HEK293 (cell line): ENCODE results near the gene FAF2.

Experiments
- CTCF ChIA-PET: fragments of 350-600 bp; formaldehyde crosslinking; extraction: SDS; loops from one replicate; lab custom pipeline; 2021; ENCODE audit warnings: antibody characterized with exemption; lab: Yijun Ruan, JAX
- POLR2A ChIA-PET: fragments of 300-600 bp; formaldehyde crosslinking; extraction: SDS; loops from one replicate; lab custom pipeline; 2020; ENCODE audit warnings: antibody characterized with exemption, inconsistent platforms; lab: Yijun Ruan, JAX
- H3K27ac ChIP-seq: fragments of 200-500 bp; sonication (Bioruptor generic); 2 replicates; pipeline ENCODE4 v1.5.1; 2014; ENCODE audit warnings: low read depth, low read length, control low read depth, inconsistent platforms; ENCODE audit errors: extremely low read depth
- H3K36me3 ChIP-seq, 2 experiments: fragments of 200-500 bp in 1 of 2; sonication (Bioruptor generic) in 1 of 2; 1 replicate in 1 of 2; 2 replicates in 1 of 2; pipeline ENCODE4 v1.5.1; 2014 to 2017; ENCODE audit warnings: inconsistent platforms in 2 of 2, low read length in 2 of 2; ENCODE audit not compliant: control insufficient read depth in 2 of 2, insufficient read depth in 1 of 2
- H3K4me1 ChIP-seq: fragments of 200-500 bp; sonication (Bioruptor generic); 2 replicates; pipeline ENCODE4 v1.5.1; 2014; ENCODE audit warnings: mild to moderate bottlenecking, low read length, inconsistent platforms; ENCODE audit not compliant: control insufficient read depth, insufficient read depth
- H3K4me3 ChIP-seq: 2 replicates; pipeline ENCODE4 v1.5.1; 2011; ENCODE audit warnings: low read depth, mild to moderate bottlenecking, control low read depth, low read length, moderate library complexity
- H3K9me3 ChIP-seq: fragments of 200-500 bp; sonication (Bioruptor generic); 2 replicates; pipeline ENCODE4 v1.5.1; 2014; ENCODE audit warnings: low read depth, low read length, inconsistent platforms; ENCODE audit not compliant: control insufficient read depth, insufficient read depth
- BCL11A ChIP-seq: fragments of 450-650 bp; formaldehyde crosslinking; IDR thresholded peaks from 2 replicates; pipeline ENCODE4 v1.5.1; 2016; ENCODE audit warnings: low read depth, missing biosample characterization, missing genetic modification characterization
- CTCF ChIP-seq: fragments of 450-650 bp; formaldehyde crosslinking; IDR thresholded peaks from 2 replicates; pipeline ENCODE4 v1.5.1; 2016; ENCODE audit warnings: missing biosample characterization, missing genetic modification characterization
- INSM2 ChIP-seq: fragments of 450-650 bp; formaldehyde crosslinking; IDR thresholded peaks from 2 replicates; pipeline ENCODE4 v1.5.1; 2016; ENCODE audit warnings: missing biosample characterization, missing genetic modification characterization
- TCF7L2 ChIP-seq: IDR thresholded peaks from 2 replicates; pipeline ENCODE4 v1.6.1; 2011; ENCODE audit warnings: low read depth, mild to moderate bottlenecking, inconsistent platforms, low read length, moderate library complexity, borderline replicate concordance
- ZNF239 ChIP-seq: fragments of 450-650 bp; formaldehyde crosslinking; IDR thresholded peaks from 2 replicates; pipeline ENCODE4 v1.5.1; 2016; ENCODE audit warnings: missing biosample characterization, missing genetic modification characterization
- ZNF280D ChIP-seq: fragments of 450-650 bp; formaldehyde crosslinking; IDR thresholded peaks from 2 replicates; pipeline ENCODE4 v1.5.1; 2016; ENCODE audit warnings: missing biosample characterization, missing genetic modification characterization
- ZNF335 ChIP-seq: fragments of 450-650 bp; formaldehyde crosslinking; conservative IDR thresholded peaks from 2 replicates; pipeline ENCODE4 v1.5.1; 2016; ENCODE audit warnings: missing biosample characterization, missing genetic modification characterization
- ZNF394 ChIP-seq: fragments of 450-650 bp; formaldehyde crosslinking; IDR thresholded peaks from 2 replicates; pipeline ENCODE4 v1.5.1; 2016; ENCODE audit warnings: missing biosample characterization, missing genetic modification characterization, mild to moderate bottlenecking, moderate library complexity, borderline replicate concordance
- ZNF549 ChIP-seq: fragments of 450-650 bp; IDR thresholded peaks from 2 replicates; pipeline ENCODE4 v1.5.1; 2018; ENCODE audit warnings: missing biosample characterization, missing genetic modification characterization, mild to moderate bottlenecking, inconsistent platforms, moderate library complexity
- ZNF555 ChIP-seq: fragments of 450-650 bp; formaldehyde crosslinking; conservative IDR thresholded peaks from 2 replicates; pipeline ENCODE4 v1.5.1; 2017; ENCODE audit warnings: missing biosample characterization, mild to moderate bottlenecking, missing genetic modification characterization, inconsistent platforms
- ZNF658 ChIP-seq: fragments of 450-650 bp; formaldehyde crosslinking; IDR thresholded peaks from 2 replicates; pipeline ENCODE4; 2016; ENCODE audit warnings: missing biosample characterization, missing genetic modification characterization
- ZNF660 ChIP-seq: fragments of 450-650 bp; IDR thresholded peaks from 2 replicates; pipeline ENCODE4 v1.5.1; 2018; ENCODE audit warnings: missing biosample characterization, mild to moderate bottlenecking, missing genetic modification characterization
- ZNF776 ChIP-seq: fragments of 450-650 bp; formaldehyde crosslinking; IDR thresholded peaks from 2 replicates; pipeline ENCODE4 v1.5.0; 2017; ENCODE audit warnings: missing biosample characterization, missing genetic modification characterization, borderline replicate concordance
- ZXDB ChIP-seq: fragments of 450-650 bp; formaldehyde crosslinking; IDR thresholded peaks from 2 replicates; pipeline ENCODE4 v1.5.1; 2016; ENCODE audit warnings: missing biosample characterization, missing genetic modification characterization
- TF ChIP-seq, protein P1 (sequence below): fragments of 450-650 bp; formaldehyde crosslinking; IDR thresholded peaks from 2 replicates; pipeline ENCODE4 v1.5.1; 2016; ENCODE audit warnings: missing biosample characterization, missing genetic modification characterization

The FAF2 gene

GRCh38 chr5:176429972-176430371 lies 18.2 kb upstream of the FAF2 start:
- H3K4me1 ChIP-seq, result no peaks in the 10 kb centered on the region
- no peak overlapping the region for H3K4me3 ChIP-seq
- TF ChIP-seq CTCF (tag by site-specific recombination) (peak; percentile 47; the same call in 1 of the 2 replicates), TCF7L2 (no peak)
- no peaks in the 10 kb centered on the region for H3K36me3 ChIP-seq
- H3K9me3 ChIP-seq, result no peaks in the 10 kb centered on the region
- POLR2A ChIA-PET, result interaction anchor here (0.7 kb wide), 1 partner anchor 114 kb away, joined by 3 read pairs; no protein-coding TSS in a partner anchor
- H3K27ac ChIP-seq, result no peak overlapping the region
- CTCF ChIA-PET, result interaction anchor here (0.6 kb wide), 1 partner anchor 282 kb away, joined by 3 read pairs; no protein-coding TSS in a partner anchor

DNA sequence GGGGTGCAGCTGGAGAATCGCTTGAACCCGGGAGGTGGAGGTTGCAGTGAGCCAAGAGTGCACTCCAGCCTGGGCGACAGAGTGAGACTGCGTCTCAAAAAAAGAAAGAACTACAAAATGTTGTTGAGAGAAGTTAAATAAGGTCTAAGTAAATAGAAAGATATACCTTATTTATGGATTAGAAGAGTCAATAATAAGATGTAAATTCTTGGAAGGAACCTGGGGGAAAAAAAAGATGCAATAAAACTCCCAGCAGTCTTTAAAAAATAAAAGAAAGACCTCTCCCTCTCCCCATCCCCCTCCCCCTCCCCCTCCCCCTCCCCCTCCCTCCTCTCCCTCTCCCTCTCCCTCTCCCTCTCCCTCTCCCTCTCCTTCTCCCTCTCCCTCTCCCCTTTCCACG lies 15.5 kb upstream of the FAF2 start:
- no peaks in the 10 kb centered on the region for H3K4me1 ChIP-seq
- no peaks in the 10 kb centered on the region for H3K36me3 ChIP-seq
- POLR2A ChIA-PET, result no interaction called here
- H3K9me3 ChIP-seq, result no peaks in the 10 kb centered on the region
- H3K4me3 ChIP-seq, result no peak overlapping the region
- TF ChIP-seq ZNF555, result no peak
- TF ChIP-seq ZNF549, result no peak
- TF ChIP-seq ZNF776 (tag by site-specific recombination), result no peak
- no peak for TF ChIP-seq ZNF239
- TF ChIP-seq ZNF658, result no peak
- no peak for TF ChIP-seq BCL11A (tag by site-specific recombination)
- no peak for TF ChIP-seq INSM2 (tag by site-specific recombination)
- TF ChIP-seq ZNF280D (tag by site-specific recombination), result no peak
- no peak for TF ChIP-seq ZNF394 (tag by site-specific recombination)
- TF ChIP-seq, protein P1, sequence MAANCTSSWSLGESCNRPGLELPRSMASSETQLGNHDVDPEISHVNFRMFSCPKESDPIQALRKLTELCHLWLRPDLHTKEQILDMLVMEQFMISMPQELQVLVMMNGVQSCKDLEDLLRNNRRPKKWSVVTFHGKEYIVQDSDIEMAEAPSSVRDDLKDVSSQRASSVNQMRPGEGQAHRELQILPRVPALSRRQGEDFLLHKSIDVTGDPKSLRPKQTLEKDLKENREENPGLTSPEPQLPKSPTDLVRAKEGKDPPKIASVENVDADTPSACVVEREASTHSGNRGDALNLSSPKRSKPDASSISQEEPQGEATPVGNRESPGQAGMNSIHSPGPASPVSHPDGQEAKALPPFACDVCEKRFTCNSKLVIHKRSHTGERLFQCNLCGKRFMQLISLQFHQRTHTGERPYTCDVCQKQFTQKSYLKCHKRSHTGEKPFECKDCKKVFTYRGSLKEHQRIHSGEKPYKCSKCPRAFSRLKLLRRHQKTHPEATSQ (tag by site-specific recombination), result no peak
- TF ChIP-seq, all 188 proteins: peak for 0
- CTCF ChIA-PET, result interaction anchor here (1.6 kb wide), 1 partner anchor 16 kb away, joined by 6 read pairs; the partner anchor contains the start of gene CLTB
- H3K27ac ChIP-seq, result no peak overlapping the region

- H3K4me3 ChIP-seq, result no peak overlapping the region
- no peaks in the 10 kb centered on the region for H3K4me1 ChIP-seq
- no peaks in the 10 kb centered on the region for H3K9me3 ChIP-seq
- TF ChIP-seq ZXDB (tag by site-specific recombination) (no peak), ZNF335 (tag by site-specific recombination) (0 out of 2 replicates have a peak, but pooled peaks have one; percentile 35), ZNF660 (tag by site-specific recombination) (0 out of 2 replicates have a peak, but pooled peaks have one; percentile 15)
- no peak overlapping the region for H3K27ac ChIP-seq
- CTCF ChIA-PET, result interaction anchor here (0.9 kb wide), 1 partner anchor 12 kb away, joined by 3 read pairs; the partner anchor contains the start of gene FAF2
- H3K36me3 ChIP-seq, result no peaks in the 10 kb centered on the region
- POLR2A ChIA-PET, result no interaction called here
Observed at GRCh38 chr5:176436656-176437055, 11.5 kb upstream of the FAF2 start.
